SU-DHL-6 (cell line): ENCODE data around the gene TNNI3K.

Source experiments
- H2AFZ ChIP-seq: fragments of 200-600 bp; sonication (generic); 2 replicates; pipeline ENCODE4 v1.6.1; 2014; ENCODE audit warnings: low read depth, mild to moderate bottlenecking, moderate library complexity, mixed read lengths, antibody characterized with exemption, low read length; ENCODE audit not compliant: severe bottlenecking
- H3F3A ChIP-seq: fragments of 200-600 bp; shearing (Covaris generic); 2 replicates; pipeline ENCODE4 v1.6.0; 2016; ENCODE audit warnings: antibody characterized with exemption, mild to moderate bottlenecking; ENCODE audit not compliant: insufficient read depth
- H3K27ac ChIP-seq: fragments of 200-600 bp; sonication (generic); 2 replicates; pipeline ENCODE4 v1.5.1; 2016; ENCODE audit warnings: low read depth, mild to moderate bottlenecking, low read length, moderate library complexity, mixed read lengths
- H3K27me3 ChIP-seq: fragments of 200-600 bp; sonication (generic), shearing (Covaris generic); 2 replicates; pipeline ENCODE4 v1.6.0; 2014; ENCODE audit warnings: mild to moderate bottlenecking, low read length
- H3K36me3 ChIP-seq: fragments of 200-600 bp; sonication (generic); 2 replicates; pipeline ENCODE4 v1.6.1; 2014; ENCODE audit warnings: mild to moderate bottlenecking, low read length, mixed read lengths
- H3K4me2 ChIP-seq: fragments of 300-600, 200-600 bp; shearing (Covaris generic), sonication (generic); 2 replicates; pipeline ENCODE4 v1.6.0; 2014; ENCODE audit warnings: low read length, low read depth, mild to moderate bottlenecking; ENCODE audit not compliant: poor library complexity, severe bottlenecking
- H3K4me3 ChIP-seq: fragments of 200-600 bp; sonication (generic); 2 replicates; pipeline ENCODE4 v1.5.1; 2014; ENCODE audit warnings: antibody characterized with exemption, low read length, mild to moderate bottlenecking, mixed read lengths; ENCODE audit not compliant: insufficient read depth, poor library complexity, severe bottlenecking
- H3K79me2 ChIP-seq: fragments of 200-600 bp; sonication (generic); 2 replicates; pipeline ENCODE4 v1.6.1; 2014; ENCODE audit warnings: mild to moderate bottlenecking, low read length, moderate library complexity; ENCODE audit not compliant: insufficient read depth
- H3K9ac ChIP-seq: fragments of 200-600 bp; sonication (generic); 2 replicates; pipeline ENCODE4 v1.7.0; 2014; ENCODE audit warnings: mild to moderate bottlenecking, low read length
- H3K9me2 ChIP-seq: fragments of 200-600 bp; sonication (generic); replicated peaks from 2 replicates; pipeline ENCODE4 v1.6.1; 2014; ENCODE audit warnings: low read length; ENCODE audit not compliant: insufficient read depth
- H3K9me3 ChIP-seq: fragments of 200-600 bp; sonication (generic); 2 replicates; pipeline ENCODE4 v1.6.1; 2014; ENCODE audit warnings: low read length, mixed read lengths; ENCODE audit not compliant: insufficient read depth
- H4K20me1 ChIP-seq: fragments of 200-600 bp; sonication (generic); 2 replicates; pipeline ENCODE4 v1.6.1; 2014; ENCODE audit warnings: low read depth, mild to moderate bottlenecking, antibody characterized with exemption, low read length, moderate library complexity, mixed read lengths
- EZH2phosphoT487 ChIP-seq: fragments of 200-600 bp; sonication (generic), shearing (Covaris generic); conservative IDR thresholded peaks from 2 replicates; pipeline ENCODE4 v1.6.1; 2018; ENCODE audit warnings: mild to moderate bottlenecking, antibody characterized with exemption, low read length, moderate library complexity, mixed read lengths
- TF ChIP-seq, protein P1 (sequence below): fragments of 200-600 bp; sonication (generic); IDR thresholded peaks from one replicate; pipeline ENCODE4 v1.5.1; 2017; ENCODE audit warnings: antibody characterized with exemption, mild to moderate bottlenecking, low read length, moderate library complexity; ENCODE audit not compliant: insufficient read depth, poor library complexity, severe bottlenecking

The TNNI3K gene

DNA sequence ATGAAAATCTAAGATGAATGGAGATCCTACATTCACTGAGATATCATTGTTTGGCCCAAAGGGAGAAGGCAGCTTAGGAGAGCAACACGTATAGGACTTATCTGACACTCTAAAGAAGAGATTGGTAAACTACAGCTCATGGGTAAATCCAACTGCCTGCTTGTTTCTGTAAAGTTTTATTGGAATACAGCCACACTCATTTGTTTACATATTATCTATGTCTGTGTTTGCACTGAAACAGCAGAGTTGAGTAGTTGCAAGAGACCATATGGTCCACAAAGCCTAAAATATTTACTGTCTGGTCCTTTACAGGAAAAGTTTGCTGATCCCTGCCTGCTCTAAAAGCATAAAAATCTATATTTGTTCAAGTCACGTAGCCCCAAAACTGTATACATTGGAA, 291.5 kb downstream of the TNNI3K start:
- Histone ChIP-seq H2AFZ (no peak overlapping the region), H4K20me1 (no peaks in the 10 kb centered on the region), H3K27me3 (no peaks in the 10 kb centered on the region), H3K4me2 (no peak overlapping the region), H3K9me2 (no peaks in the 10 kb centered on the region; the same call in 1 of the 2 replicates), H3K9me3 (no peaks in the 10 kb centered on the region), H3K27ac (no peak overlapping the region), H3K4me3 (no peak overlapping the region), H3K79me2 (no peaks in the 10 kb centered on the region), H3K36me3 (no peaks in the 10 kb centered on the region), H3F3A (no peaks in the 10 kb centered on the region), H3K9ac (no peak overlapping the region)
- TF ChIP-seq, protein P1, sequence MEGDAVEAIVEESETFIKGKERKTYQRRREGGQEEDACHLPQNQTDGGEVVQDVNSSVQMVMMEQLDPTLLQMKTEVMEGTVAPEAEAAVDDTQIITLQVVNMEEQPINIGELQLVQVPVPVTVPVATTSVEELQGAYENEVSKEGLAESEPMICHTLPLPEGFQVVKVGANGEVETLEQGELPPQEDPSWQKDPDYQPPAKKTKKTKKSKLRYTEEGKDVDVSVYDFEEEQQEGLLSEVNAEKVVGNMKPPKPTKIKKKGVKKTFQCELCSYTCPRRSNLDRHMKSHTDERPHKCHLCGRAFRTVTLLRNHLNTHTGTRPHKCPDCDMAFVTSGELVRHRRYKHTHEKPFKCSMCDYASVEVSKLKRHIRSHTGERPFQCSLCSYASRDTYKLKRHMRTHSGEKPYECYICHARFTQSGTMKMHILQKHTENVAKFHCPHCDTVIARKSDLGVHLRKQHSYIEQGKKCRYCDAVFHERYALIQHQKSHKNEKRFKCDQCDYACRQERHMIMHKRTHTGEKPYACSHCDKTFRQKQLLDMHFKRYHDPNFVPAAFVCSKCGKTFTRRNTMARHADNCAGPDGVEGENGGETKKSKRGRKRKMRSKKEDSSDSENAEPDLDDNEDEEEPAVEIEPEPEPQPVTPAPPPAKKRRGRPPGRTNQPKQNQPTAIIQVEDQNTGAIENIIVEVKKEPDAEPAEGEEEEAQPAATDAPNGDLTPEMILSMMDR, result no peak
- TF ChIP-seq EZH2phosphoT487, result no peak

DNA sequence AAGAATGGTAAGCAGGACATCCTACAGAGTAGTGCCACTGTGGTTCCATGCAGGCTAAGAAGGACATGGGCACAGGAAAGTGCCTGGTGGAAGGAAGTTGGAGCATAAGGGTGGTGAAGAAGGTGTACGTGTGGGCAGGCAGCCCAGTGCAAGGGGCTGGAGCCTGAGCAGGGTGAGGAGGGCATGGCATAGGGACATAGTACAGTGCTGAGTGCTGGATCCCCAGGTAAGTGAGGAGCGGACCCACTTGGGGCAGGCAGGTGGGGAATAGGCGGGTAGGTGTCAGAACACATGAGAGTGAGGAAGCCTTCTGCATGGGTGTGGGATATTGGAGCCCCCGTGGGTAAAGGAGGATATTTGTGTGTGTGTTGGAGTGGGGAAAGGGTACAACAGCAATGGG, 292.9 kb downstream of the TNNI3K start:
- H3F3A ChIP-seq, result no peaks in the 10 kb centered on the region
- no peak overlapping the region for H3K27ac ChIP-seq
- no peaks in the 10 kb centered on the region for H3K9me3 ChIP-seq
- H3K4me3 ChIP-seq, result no peak overlapping the region
- no peaks in the 10 kb centered on the region for H3K79me2 ChIP-seq
- H4K20me1 ChIP-seq, result no peaks in the 10 kb centered on the region
- H3K36me3 ChIP-seq, result no peaks in the 10 kb centered on the region
- TF ChIP-seq, protein P1, result no peak
- no peak for TF ChIP-seq EZH2phosphoT487
- H3K27me3 ChIP-seq, result no peaks in the 10 kb centered on the region
- H3K9ac ChIP-seq, result no peak overlapping the region
- H3K4me2 ChIP-seq, result no peak overlapping the region
- no peak overlapping the region for H2AFZ ChIP-seq
- no peaks in the 10 kb centered on the region; the same call in 1 of the 2 replicates for H3K9me2 ChIP-seq

DNA sequence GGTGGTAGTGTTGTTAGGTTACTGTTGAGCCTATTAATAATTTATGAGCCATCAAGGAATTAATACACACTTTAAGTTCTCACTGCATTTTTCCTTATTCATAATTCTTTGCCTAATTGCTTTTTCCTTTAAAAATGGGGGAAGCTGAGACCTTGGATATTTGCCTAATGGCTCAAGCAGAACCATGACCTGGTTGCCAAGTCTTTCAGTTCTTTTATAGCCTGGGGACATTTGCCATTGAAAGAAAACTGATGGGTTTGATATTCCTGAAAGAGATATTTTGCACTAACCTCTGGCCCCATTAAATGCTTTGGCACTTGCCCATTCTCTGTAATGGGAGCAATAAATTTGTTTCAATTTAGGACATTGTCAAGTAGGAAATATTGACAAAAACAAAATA, 295.7 kb downstream of the TNNI3K start:
- Histone ChIP-seq H4K20me1 (no peaks in the 10 kb centered on the region), H2AFZ (no peak overlapping the region), H3K27me3 (no peaks in the 10 kb centered on the region), H3K4me3 (no peak overlapping the region), H3K79me2 (no peaks in the 10 kb centered on the region), H3K9ac (no peak overlapping the region), H3K9me3 (no peaks in the 10 kb centered on the region), H3K9me2 (no peaks in the 10 kb centered on the region; the same call in 1 of the 2 replicates), H3K4me2 (no peak overlapping the region), H3K27ac (no peak overlapping the region), H3K36me3 (no peaks in the 10 kb centered on the region), H3F3A (no peaks in the 10 kb centered on the region)
- no peak for TF ChIP-seq EZH2phosphoT487
- TF ChIP-seq, protein P1, result no peak

DNA sequence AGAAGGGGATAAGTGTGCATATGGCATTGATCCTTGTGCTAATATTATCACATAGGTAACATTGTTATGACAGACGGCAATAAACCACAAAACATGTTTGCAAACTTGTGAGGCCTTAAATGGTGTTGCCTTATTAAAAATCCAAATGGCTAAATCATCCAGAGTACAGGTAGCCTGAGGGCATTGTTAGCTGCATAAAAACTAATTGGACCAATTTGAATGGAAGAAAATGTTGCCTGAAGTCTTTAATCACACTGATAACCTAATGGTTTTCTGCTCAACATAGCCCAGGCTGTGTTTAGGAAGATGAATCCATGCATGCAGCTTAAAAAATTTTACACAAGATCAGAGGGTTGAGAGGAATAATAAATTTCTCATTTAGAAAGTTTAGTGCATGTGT, 296.6 kb downstream of the TNNI3K start:
- Histone ChIP-seq H3K27me3 (no peaks in the 10 kb centered on the region), H3K36me3 (no peaks in the 10 kb centered on the region), H3K4me3 (no peak overlapping the region), H3K9ac (no peak overlapping the region), H2AFZ (no peak overlapping the region), H3K79me2 (no peaks in the 10 kb centered on the region), H3F3A (no peaks in the 10 kb centered on the region), H3K27ac (no peak overlapping the region), H3K9me2 (no peaks in the 10 kb centered on the region; the same call in 1 of the 2 replicates), H4K20me1 (no peaks in the 10 kb centered on the region), H3K9me3 (no peaks in the 10 kb centered on the region), H3K4me2 (no peak overlapping the region)
- TF ChIP-seq, protein P1, result no peak
- no peak for TF ChIP-seq EZH2phosphoT487
